Endothelial cell of umbilical vein (primary cell): ENCODE measurements around the gene COL1A1.

Experiments used
- EZH2 ChIP-seq: IDR thresholded peaks from 2 replicates; pipeline ENCODE4 v1.6.1; 2012; ENCODE audit warnings: borderline replicate concordance, low read depth, mild to moderate bottlenecking, moderate library complexity, low read length, inconsistent platforms; ENCODE audit not compliant: severe bottlenecking
- GATA2 ChIP-seq: IDR thresholded peaks from 2 replicates; pipeline ENCODE4 v1.7.0; 2011; ENCODE audit warnings: low read depth, mild to moderate bottlenecking, moderate library complexity, mixed read lengths, low read length; ENCODE audit not compliant: insufficient read length, insufficient read depth
- POLR2A ChIP-seq: IDR thresholded peaks from 2 replicates; pipeline ENCODE4 v1.6.1; 2012; ENCODE audit warnings: low read depth, mild to moderate bottlenecking, control low read depth, low read length
- TF ChIP-seq, protein P1 (sequence below), 2 donors: IDR thresholded peaks; 1 replicate in 1 of 2; 2 replicates in 1 of 2; pipeline ENCODE4 v1.5.1; 2011; ENCODE audit warnings: low read length in 2 of 2, mild to moderate bottlenecking in 2 of 2, moderate library complexity in 2 of 2, control low read depth in 1 of 2, inconsistent platforms in 1 of 2, low read depth in 1 of 2; ENCODE audit not compliant: insufficient read depth in 1 of 2; ENCODE audit errors: extremely low read depth in 1 of 2

GRCh38 chr17:50217591-50217990 lies 16.2 kb upstream of the COL1A1 start:
- TF ChIP-seq GATA2 (no peak), POLR2A (no peak), EZH2 (no peak)
- TF ChIP-seq, protein P1, sequence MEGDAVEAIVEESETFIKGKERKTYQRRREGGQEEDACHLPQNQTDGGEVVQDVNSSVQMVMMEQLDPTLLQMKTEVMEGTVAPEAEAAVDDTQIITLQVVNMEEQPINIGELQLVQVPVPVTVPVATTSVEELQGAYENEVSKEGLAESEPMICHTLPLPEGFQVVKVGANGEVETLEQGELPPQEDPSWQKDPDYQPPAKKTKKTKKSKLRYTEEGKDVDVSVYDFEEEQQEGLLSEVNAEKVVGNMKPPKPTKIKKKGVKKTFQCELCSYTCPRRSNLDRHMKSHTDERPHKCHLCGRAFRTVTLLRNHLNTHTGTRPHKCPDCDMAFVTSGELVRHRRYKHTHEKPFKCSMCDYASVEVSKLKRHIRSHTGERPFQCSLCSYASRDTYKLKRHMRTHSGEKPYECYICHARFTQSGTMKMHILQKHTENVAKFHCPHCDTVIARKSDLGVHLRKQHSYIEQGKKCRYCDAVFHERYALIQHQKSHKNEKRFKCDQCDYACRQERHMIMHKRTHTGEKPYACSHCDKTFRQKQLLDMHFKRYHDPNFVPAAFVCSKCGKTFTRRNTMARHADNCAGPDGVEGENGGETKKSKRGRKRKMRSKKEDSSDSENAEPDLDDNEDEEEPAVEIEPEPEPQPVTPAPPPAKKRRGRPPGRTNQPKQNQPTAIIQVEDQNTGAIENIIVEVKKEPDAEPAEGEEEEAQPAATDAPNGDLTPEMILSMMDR (IDR thresholded peaks at IDR 0.05; ENCODE audit: extremely low read depth in 1 of 2, insufficient read depth in 1 of 2, low read depth in 1 of 2, low read length in 2 of 2) = no peak
